Activated CD8-positive, alpha-beta T cell treated with anti-CD3 and anti-CD28 coated beads for 36 hours (primary cell): ENCODE data around the gene RAD51B. TPM values are rescaled to one million over a fixed set of nuclear protein-coding genes. Genes with fewer than 3 reads are reported as not detected.
A peak's percentile ranks its signal among the peaks of the same experiment; 100 is the strongest.

ENCODE experiments used
- ATAC-seq: fragments of 200-7000 bp; cut with Tn5 transposase; one replicate; pipeline ENCODE4 v1.10.0; 2021; ENCODE audit warnings: mild to moderate bottlenecking, moderate library complexity
- CTCF ChIA-PET: fragments of 350-600 bp; sonication (Branson Sonifier 250); formaldehyde crosslinking; loops from one replicate; lab custom pipeline; 2021; ENCODE audit warnings: antibody characterized with exemption; lab: Charles Lee
- POLR2A ChIA-PET: fragments of 350-600 bp; sonication (Branson Sonifier 250); formaldehyde crosslinking; loops from one replicate; lab custom pipeline; 2021; ENCODE audit warnings: antibody characterized with exemption; lab: Charles Lee
- DNase-seq: peaks from one replicate; pipeline ENCODE4 v3.0.0-alpha.2; 2020
- H3K27ac Mint-ChIP-seq: one replicate; pipeline ENCODE4 v1.8.0; 2021; ENCODE audit warnings: mild to moderate bottlenecking, mixed read lengths
- H3K27me3 Mint-ChIP-seq: one replicate; pipeline ENCODE4 v1.8.0; 2021; ENCODE audit warnings: mixed read lengths
- H3K36me3 Mint-ChIP-seq: one replicate; pipeline ENCODE4 v1.8.0; 2021; ENCODE audit warnings: low read depth, mixed read lengths
- H3K4me1 Mint-ChIP-seq: one replicate; pipeline ENCODE4 v1.8.0; 2021; ENCODE audit warnings: low read depth, mixed read lengths
- H3K4me3 Mint-ChIP-seq: one replicate; pipeline ENCODE4 v1.8.0; 2021; ENCODE audit warnings: mild to moderate bottlenecking, moderate library complexity, mixed read lengths
- H3K9me3 Mint-ChIP-seq: one replicate; pipeline ENCODE4 v1.8.0; 2021; ENCODE audit warnings: mixed read lengths
- intact Hi-C: fragments of 100-400 bp; cut with micrococcal nuclease; formaldehyde crosslinking; loops from one replicate; pipeline ENCODE4 v1.10.0; 2022
- total RNA-seq, 2 experiments: library from RNA; stranded (reverse); gene quantifications; one replicate each; pipeline ENCODE4 v1.2.3, GENCODE V29; 2021
- TF ChIP-seq, protein P1 (sequence below): fragments of 200-600 bp; IDR thresholded peaks from one replicate; pipeline ENCODE4 v1.8.0; 2022; ENCODE audit warnings: antibody characterized with exemption, mild to moderate bottlenecking

Gene RAD51B
- total RNA-seq, 2 experiments from 2014 or later: 38.2 to 40.6 TPM

DNA sequence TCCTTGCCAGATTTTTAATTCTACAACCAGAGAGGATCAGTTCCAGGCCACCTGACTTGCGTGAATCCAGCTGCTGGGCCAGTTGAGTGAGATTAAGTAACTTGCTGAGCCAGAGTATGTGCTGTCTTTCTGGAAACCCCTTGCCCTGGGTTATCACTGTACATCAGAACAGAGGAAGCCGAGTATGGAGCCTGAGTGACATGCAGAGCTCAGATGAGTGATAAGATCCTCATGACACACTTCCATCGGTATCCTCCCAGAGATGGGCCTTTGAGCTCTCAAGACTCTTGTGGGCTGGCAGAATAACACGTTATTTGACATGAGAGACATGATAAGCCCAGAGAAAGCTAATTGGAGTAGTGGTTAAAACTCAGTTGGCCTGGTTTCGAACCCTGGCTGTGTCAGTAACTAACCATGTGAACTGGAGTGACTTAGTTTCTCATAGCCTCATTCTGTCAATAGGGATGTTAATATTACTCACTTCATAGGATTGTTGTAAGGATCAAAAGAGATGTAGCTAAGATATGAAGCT lies 585.1 kb downstream of the RAD51B start:
- no peaks in the 10 kb centered on the region for H3K36me3 Mint-ChIP-seq
- no peak overlapping the region for H3K4me3 Mint-ChIP-seq
- CTCF ChIA-PET: interaction anchor here (0.8 to 1.7 kb wide), 5 partner anchors 13 to 155 kb away, joined by 3 to 5 read pairs (median 3); no protein-coding TSS in a partner anchor
- TF ChIP-seq, protein P1, sequence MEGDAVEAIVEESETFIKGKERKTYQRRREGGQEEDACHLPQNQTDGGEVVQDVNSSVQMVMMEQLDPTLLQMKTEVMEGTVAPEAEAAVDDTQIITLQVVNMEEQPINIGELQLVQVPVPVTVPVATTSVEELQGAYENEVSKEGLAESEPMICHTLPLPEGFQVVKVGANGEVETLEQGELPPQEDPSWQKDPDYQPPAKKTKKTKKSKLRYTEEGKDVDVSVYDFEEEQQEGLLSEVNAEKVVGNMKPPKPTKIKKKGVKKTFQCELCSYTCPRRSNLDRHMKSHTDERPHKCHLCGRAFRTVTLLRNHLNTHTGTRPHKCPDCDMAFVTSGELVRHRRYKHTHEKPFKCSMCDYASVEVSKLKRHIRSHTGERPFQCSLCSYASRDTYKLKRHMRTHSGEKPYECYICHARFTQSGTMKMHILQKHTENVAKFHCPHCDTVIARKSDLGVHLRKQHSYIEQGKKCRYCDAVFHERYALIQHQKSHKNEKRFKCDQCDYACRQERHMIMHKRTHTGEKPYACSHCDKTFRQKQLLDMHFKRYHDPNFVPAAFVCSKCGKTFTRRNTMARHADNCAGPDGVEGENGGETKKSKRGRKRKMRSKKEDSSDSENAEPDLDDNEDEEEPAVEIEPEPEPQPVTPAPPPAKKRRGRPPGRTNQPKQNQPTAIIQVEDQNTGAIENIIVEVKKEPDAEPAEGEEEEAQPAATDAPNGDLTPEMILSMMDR: no peak
- peak; percentile 19 for DNase-seq
- intact Hi-C loops: no loop called here
- ATAC-seq: peak; percentile 62
- H3K27me3 Mint-ChIP-seq: no peaks in the 10 kb centered on the region
- POLR2A ChIA-PET: no interaction called here
- H3K27ac Mint-ChIP-seq: peak overlapping the region; percentile 79
- H3K9me3 Mint-ChIP-seq: no peaks in the 10 kb centered on the region
- H3K4me1 Mint-ChIP-seq: peaks cover 54% of the 10 kb centered on the region

DNA sequence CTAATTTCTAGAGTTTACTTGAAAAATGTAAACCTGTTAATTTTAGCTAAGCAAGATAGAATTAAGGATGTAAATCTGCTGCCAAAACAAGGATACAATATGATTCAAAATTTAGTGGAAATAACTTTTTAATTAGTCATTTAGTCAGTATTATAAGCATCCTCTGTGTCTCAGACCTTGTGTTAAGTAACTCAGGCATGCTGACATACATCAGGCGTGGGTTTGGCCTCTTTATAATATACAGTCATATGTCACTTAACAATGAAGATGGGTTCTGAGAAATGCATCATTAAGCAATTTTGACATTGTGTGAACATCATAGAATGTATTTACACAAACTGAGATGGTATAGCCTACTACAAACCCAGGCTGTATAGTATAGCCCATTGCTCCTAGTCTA lies 586.4 kb downstream of the RAD51B start:
- CTCF ChIA-PET: interaction anchor here (1.3 kb wide), 1 partner anchor 40 kb away, joined by 3 read pairs; no protein-coding TSS in a partner anchor
- POLR2A ChIA-PET: no interaction called here
- H3K4me3 Mint-ChIP-seq: no peak overlapping the region

DNA sequence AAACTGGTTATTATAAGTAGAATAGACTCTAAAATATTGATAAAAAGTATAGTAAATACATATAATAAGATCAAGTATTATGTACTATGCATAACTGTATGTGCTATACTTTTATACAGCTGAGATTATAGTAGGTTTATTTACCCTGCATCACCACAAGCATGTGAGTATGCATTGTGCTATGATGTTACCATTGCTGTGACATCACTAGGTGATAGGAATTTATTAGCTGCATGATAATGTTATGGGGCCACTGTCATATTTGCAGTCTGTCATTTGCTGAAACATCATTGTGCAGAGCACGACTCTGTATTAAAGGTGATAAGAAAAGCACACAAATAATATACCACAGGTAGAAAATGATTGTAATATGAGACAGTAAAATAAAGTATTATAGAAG lies 587.7 kb downstream of the RAD51B start:
- intact Hi-C loops: no loop called here
- no peak for ATAC-seq
- ChIA-PET POLR2A (no interaction called here), CTCF (no interaction called here)
- Mint-ChIP-seq H3K36me3 (no peaks in the 10 kb centered on the region), H3K4me3 (no peak overlapping the region), H3K9me3 (no peaks in the 10 kb centered on the region), H3K27ac (no peak overlapping the region), H3K4me1 (peaks cover 42% of the 10 kb centered on the region), H3K27me3 (no peaks in the 10 kb centered on the region)
- no peak for DNase-seq
- TF ChIP-seq, protein P1: no peak

More for the DNA sequence above, 586.4 kb downstream of the RAD51B start:
- H3K4me1 Mint-ChIP-seq: peaks cover 48% of the 10 kb centered on the region
- TF ChIP-seq, protein P1: no peak
- intact Hi-C loops: no loop called here
- no peak overlapping the region for H3K27ac Mint-ChIP-seq
- DNase-seq: peak; percentile 23
- peak; percentile 55 for ATAC-seq
- H3K9me3 Mint-ChIP-seq: no peaks in the 10 kb centered on the region
- H3K36me3 Mint-ChIP-seq: no peaks in the 10 kb centered on the region
- H3K27me3 Mint-ChIP-seq: no peaks in the 10 kb centered on the region

DNA sequence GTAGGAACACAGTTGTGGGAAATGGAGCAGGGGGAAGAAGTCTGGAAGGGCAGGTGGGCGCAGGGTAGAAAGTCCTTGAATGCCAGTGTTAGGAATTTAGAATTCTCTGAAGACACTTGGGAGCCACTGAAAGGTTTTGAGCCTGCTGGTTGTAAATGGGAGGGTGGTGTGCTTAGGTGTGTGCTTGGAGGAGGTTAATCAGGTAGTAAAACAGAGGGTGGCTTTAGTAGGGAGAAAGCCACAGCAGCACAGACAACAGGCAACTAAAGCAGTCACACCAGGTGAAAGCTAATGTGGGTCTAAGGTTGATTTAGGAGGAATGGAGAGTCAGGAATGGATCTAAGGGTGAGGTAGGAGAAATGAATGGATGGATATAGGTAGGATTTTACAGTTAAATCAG lies 588.2 kb downstream of the RAD51B start:
- ATAC-seq (no peak), DNase-seq (no peak)
- Mint-ChIP-seq H3K4me1 (peaks cover 41% of the 10 kb centered on the region), H3K27me3 (no peaks in the 10 kb centered on the region), H3K4me3 (no peak overlapping the region), H3K36me3 (no peaks in the 10 kb centered on the region), H3K9me3 (no peaks in the 10 kb centered on the region), H3K27ac (peak overlapping the region; percentile 64)
- ChIA-PET CTCF (interaction anchor here (1.1 to 1.5 kb wide), 3 partner anchors 8 to 473 kb away, joined by 3 to 4 read pairs (median 3); no protein-coding TSS in a partner anchor), POLR2A (interaction anchor here (0.7 kb wide), 1 partner anchor 31 kb away, joined by 3 read pairs; no protein-coding TSS in a partner anchor)
- intact Hi-C loops: no loop called here
- TF ChIP-seq, protein P1: no peak

DNA sequence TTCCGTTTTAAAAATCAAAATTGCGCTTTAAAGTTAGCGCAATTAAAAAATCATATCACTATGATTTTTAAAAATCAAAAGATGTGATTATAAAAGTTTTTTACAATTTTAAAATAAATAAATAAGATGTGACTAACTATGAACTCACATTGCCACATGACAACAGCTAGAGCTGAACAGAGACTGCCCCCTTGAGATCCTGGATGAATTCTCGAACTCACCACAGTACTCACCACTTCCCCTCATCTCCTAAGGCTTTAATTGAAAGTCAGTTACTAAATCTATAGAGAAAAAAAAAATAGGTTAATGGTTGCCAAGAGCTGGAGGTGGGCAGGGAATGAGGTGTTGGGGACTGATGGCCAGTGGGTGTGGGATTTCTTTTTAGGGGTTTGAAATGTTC lies 589.1 kb downstream of the RAD51B start:
- intact Hi-C loops: no loop called here
- H3K36me3 Mint-ChIP-seq: no peaks in the 10 kb centered on the region
- TF ChIP-seq, protein P1: no peak
- no peaks in the 10 kb centered on the region for H3K9me3 Mint-ChIP-seq
- H3K4me3 Mint-ChIP-seq: no peak overlapping the region
- H3K27me3 Mint-ChIP-seq: no peaks in the 10 kb centered on the region
- ChIA-PET POLR2A (interaction anchor here (0.7 kb wide), 2 partner anchors 32 to 147 kb away, joined by 3 to 4 read pairs; no protein-coding TSS in a partner anchor), CTCF (interaction anchor here (0.6 to 1.5 kb wide), 5 partner anchors 9 to 474 kb away, joined by 3 to 4 read pairs (median 3); no protein-coding TSS in a partner anchor)
- DNase-seq (peak; percentile 27), ATAC-seq (peak; percentile 65)
- H3K27ac Mint-ChIP-seq: no peak overlapping the region
- peaks cover 35% of the 10 kb centered on the region for H3K4me1 Mint-ChIP-seq
